Retinal pigment epithelial cell (primary cell): ENCODE data around the gene IL19.

Experiments used
- DNase-seq: peaks from one replicate; pipeline ENCODE4 v3.0.0-alpha.2; 2010; ENCODE audit warnings: low read depth
- H3K4me3 ChIP-seq: 2 replicates; pipeline ENCODE4 v1.5.1; 2011; ENCODE audit warnings: mild to moderate bottlenecking, low read length, control low read depth, moderate library complexity
- TF ChIP-seq, protein P1 (sequence below): conservative IDR thresholded peaks from 2 replicates; pipeline ENCODE4 v1.5.1; 2011; ENCODE audit warnings: low read depth, low read length, control low read depth, inconsistent platforms

Gene IL19

DNA sequence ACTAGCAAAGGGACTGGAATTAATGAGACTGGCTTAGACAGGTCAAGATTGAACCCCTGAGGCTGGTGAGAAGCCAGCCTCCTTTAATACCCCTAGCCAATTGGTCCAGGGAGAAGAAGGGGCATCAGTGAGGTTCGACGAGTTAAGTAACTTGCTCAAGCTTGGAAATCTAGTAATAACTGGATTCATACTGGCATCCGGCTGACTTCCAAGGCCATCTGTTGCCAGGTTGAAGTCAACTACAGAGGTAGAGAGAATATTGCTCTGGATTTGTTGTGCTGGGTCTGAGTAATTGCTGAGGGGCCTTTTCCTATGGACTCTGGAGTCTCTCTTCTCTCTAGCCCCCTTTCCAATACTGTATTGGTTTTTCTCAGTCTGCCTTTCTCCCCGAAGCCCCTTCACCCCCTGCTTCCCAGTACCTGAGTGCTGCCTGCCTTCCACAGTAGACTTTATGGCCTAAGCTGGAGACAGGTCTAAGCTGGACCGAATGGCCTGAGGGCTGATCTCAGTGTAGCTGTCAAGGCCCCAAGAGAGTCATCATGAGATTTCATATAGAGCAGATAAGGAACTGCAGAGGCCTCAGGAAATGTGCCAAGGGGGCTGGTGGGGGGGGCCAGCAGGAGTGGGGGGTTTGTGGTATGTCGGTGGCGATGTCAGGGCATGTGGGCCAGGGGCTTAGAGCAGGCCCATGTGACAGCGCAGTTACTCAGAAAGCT, 42.4 kb upstream of the IL19 start:
- DNase-seq = no peak
- no peak overlapping the region for H3K4me3 ChIP-seq
- TF ChIP-seq, protein P1, sequence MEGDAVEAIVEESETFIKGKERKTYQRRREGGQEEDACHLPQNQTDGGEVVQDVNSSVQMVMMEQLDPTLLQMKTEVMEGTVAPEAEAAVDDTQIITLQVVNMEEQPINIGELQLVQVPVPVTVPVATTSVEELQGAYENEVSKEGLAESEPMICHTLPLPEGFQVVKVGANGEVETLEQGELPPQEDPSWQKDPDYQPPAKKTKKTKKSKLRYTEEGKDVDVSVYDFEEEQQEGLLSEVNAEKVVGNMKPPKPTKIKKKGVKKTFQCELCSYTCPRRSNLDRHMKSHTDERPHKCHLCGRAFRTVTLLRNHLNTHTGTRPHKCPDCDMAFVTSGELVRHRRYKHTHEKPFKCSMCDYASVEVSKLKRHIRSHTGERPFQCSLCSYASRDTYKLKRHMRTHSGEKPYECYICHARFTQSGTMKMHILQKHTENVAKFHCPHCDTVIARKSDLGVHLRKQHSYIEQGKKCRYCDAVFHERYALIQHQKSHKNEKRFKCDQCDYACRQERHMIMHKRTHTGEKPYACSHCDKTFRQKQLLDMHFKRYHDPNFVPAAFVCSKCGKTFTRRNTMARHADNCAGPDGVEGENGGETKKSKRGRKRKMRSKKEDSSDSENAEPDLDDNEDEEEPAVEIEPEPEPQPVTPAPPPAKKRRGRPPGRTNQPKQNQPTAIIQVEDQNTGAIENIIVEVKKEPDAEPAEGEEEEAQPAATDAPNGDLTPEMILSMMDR = no peak

DNA sequence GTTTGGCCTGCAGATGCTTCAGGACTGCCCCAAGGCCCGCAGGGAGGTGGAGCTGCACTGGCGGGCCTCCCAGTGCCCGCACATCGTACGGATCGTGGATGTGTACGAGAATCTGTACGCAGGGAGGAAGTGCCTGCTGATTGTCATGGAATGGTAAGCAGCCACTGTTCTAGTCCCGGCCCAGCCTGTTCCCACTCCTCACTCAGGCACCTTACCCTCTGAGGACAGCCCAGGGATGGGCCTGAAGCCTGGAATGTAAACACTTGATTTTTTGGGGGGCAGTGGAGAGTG, 41.9 kb upstream of the IL19 start:
- DNase-seq = no peak
- no peak overlapping the region for H3K4me3 ChIP-seq
- TF ChIP-seq, protein P1 = no peak

DNA sequence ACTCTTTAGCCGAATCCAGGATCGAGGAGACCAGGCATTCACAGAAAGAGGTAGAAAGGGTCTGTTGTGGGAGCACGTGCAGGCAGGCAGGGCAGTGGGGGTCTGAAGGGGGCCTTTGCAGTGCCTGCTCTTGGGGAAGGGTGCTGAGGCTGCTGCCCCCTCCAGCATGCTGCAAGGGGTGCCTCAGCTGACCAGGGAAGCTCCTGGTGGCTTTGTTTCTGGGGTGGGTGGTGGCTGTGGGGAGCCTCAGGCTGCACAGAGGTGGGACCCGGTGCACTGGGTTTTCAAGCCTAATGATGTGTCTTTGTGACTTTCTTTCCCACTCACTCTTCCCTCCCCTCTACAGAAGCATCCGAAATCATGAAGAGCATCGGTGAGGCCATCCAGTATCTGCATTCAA, 41.5 kb upstream of the IL19 start:
- TF ChIP-seq, protein P1 = no peak
- DNase-seq = no peak
- H3K4me3 ChIP-seq = no peak overlapping the region

DNA sequence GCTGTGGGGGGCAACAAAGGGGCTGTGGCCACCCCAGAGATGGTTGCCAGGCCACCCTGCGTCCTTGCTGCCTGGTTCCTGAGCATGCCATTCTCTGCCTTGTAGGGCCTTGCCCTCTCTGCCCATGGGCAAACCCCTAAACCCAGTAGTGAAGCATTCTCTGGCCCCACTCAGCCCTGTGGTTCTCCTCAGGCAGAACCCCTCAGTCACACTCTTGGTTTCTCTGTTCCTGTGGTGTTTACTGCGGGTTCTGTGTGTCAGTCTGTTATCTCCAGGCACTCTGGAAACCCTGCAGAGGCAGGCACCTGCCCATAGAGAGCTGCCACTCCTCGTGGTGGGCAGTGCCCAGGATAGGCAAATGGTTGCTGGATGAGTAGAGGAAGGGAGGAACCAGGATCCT, 41.1 kb upstream of the IL19 start:
- TF ChIP-seq, protein P1 = no peak
- no peak for DNase-seq
- no peak overlapping the region for H3K4me3 ChIP-seq

DNA sequence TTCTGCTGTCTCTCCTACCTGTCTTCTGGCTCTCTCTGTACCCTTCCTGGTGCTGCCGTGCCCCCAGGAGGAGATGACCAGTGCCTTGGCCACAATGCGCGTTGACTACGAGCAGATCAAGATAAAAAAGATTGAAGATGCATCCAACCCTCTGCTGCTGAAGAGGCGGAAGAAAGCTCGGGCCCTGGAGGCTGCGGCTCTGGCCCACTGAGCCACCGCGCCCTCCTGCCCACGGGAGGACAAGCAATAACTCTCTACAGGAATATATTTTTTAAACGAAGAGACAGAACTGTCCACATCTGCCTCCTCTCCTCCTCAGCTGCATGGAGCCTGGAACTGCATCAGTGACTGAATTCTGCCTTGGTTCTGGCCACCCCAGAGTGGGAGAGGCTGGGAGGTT, 38.1 kb upstream of the IL19 start:
- TF ChIP-seq, protein P1 = no peak
- DNase-seq = no peak

DNA sequence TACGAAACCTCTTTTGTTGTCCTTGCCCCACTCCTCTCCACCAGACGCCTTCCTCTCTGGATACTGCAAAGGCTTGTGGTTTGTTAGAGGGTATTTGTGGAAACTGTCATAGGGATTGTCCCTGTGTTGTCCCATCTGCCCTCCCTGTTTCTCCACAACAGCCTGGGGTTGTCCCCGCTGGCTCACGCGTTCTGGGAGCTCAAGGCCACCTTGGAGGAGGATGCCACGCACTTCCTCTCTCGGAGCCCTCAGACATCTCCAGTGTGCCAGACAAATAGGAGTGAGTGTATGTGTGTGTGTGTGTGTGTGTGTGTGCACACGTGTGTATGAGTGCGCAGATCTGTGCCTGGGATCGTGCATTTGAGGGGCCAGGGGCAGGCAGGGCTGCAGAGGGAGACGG, 37.6 kb upstream of the IL19 start:
- TF ChIP-seq, protein P1 = no peak
- DNase-seq = no peak
- no peak overlapping the region for H3K4me3 ChIP-seq

More for the DNA sequence above, 38.1 kb upstream of the IL19 start:
- no peak overlapping the region for H3K4me3 ChIP-seq

DNA sequence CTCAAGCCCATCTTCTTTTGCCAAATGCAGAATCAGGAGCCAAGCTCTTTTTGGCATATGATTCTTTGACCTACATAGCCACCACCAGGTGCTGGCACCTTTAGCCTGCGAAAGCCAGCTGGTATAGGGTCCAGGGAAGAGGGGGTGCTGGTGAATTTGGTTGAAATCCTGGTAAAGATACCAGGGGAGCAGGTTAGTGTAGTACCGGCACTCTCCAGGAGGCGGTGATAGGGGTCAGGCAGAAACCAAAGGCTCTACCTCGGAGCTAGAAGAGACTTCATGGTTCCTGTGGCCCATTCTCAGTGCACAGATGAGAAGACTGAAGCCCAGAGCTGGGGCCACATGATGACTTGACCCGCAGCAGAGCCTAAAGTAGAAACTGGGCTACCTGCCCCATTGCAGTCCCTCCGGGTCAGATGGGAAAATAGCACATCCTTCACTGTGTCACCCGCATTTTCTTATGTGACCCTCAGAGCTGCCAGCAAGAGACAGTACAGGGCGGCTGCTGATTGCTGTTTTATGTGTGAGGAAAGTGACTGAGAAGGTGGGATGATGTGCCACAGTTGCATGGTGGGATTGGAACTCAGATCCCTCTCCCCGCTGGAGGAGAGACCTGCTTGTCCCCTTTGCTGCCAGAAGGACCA, 36.0 kb upstream of the IL19 start:
- TF ChIP-seq, protein P1 = peak; percentile 86
- DNase-seq = no peak
- no peak overlapping the region for H3K4me3 ChIP-seq
